Adrenal gland (tissue), 12 donors: ENCODE measurements around the gene ASCL2. TPM values are rescaled to one million over a fixed set of nuclear protein-coding genes. Genes with fewer than 3 reads are reported as not detected.

ENCODE experiments used
- DNase-seq, 7 donors: peaks; one replicate each; pipeline ENCODE4 v3.0.0-alpha.2; 2019 to 2020
- H3K27ac ChIP-seq, 5 donors: fragments of 200-600 bp; sonication (generic) in 4 of 5; 1 replicate in 3 of 5; 2 replicates in 2 of 5; pipeline versions ENCODE4 v1.5.1 to v1.8.0; 2016 to 2020; ENCODE audit warnings: mild to moderate bottlenecking in 1 of 5
- H3K27me3 ChIP-seq: fragments of 200-600 bp; 2 replicates; pipeline ENCODE4 v1.8.0; 2021
- H3K36me3 ChIP-seq, 2 donors: fragments of 200-600 bp; replicated peaks in 1 of 2; 1 replicate in 1 of 2; 2 replicates in 1 of 2; pipeline versions ENCODE4 v1.5.1 to v1.8.0; 2018 to 2022
- H3K4me1 ChIP-seq, 2 donors: fragments of 200-600 bp; replicated peaks in 1 of 2; 1 replicate in 1 of 2; 2 replicates in 1 of 2; pipeline versions ENCODE4 v1.5.1 to v1.8.0; 2018 to 2021
- H3K4me3 ChIP-seq, 4 donors: fragments of 200-600 bp; sonication (generic) in 3 of 4; one replicate each; pipeline ENCODE4 v1.5.1; 2016 to 2018
- H3K9me3 ChIP-seq, 3 donors: fragments of 200-600 bp; sonication (generic) in 1 of 3; replicated peaks in 1 of 3; 1 replicate in 2 of 3; 2 replicates in 1 of 3; pipeline versions ENCODE4 v1.5.1 to v1.8.0; 2016 to 2021
- CTCF ChIP-seq, 6 experiments: fragments of 450-650 bp in 4 of 6; fragments of 200-600 bp in 2 of 6; sonication (generic) in 1 of 6; IDR thresholded peaks; 1 replicate in 5 of 6; 2 replicates in 1 of 6; pipeline versions ENCODE4 v1.5.1 to v1.8.0; 2016 to 2021; ENCODE audit warnings: antibody characterized with exemption in 6 of 6, mild to moderate bottlenecking in 2 of 6, moderate library complexity in 1 of 6
- POLR2A ChIP-seq, 2 donors: fragments of 450-650 bp; IDR thresholded peaks; one replicate each; pipeline ENCODE4 v1.6.1; 2017; ENCODE audit warnings: antibody characterized with exemption in 2 of 2, mild to moderate bottlenecking in 2 of 2, moderate library complexity in 1 of 2
- WGBS, 4 donors: extraction: QIAGEN DNeasy Blood & Tissue Kit in 2 of 4; methylation state at CpG; one replicate each; pipeline versions ENCODE4 v1.1.5 to v1.1.7; 2013 to 2017; 5-methylcytosine and 5-hydroxymethylcytosine counted together
- intact Hi-C, 2 donors: fragments of 100-400 bp; cut with DNase I; formaldehyde crosslinking; loops; one replicate each; pipeline versions ENCODE4 v1.14.1 to v1.15.0; 2022 to 2023
- polyA plus RNA-seq, 3 donors: library from polyadenylated mRNA; stranded (reverse); fragments of 200-250 nt in 2 of 3; fragments of 350-450 nt in 1 of 3; fragmentation: Illumina TruSeq in 1 of 3; extraction: RNeasy Lipid Tissue Mini Kit (QIAGEN cat#74804) in 1 of 3; gene quantifications; one replicate each; pipeline ENCODE4 v1.2.3, GENCODE V29; 2013 to 2014
- total RNA-seq, 9 donors: library from RNA; depleted of rRNA in 4 of 9; stranded (reverse); fragments of >200 nt in 4 of 9; fragments of 120-200 nt in 1 of 9; fragmentation: NEBNext Ultra II Directional in 1 of 9; extraction: Animal tissue kit (Norgen Biotek cat#: 25700) in 1 of 9; gene quantifications; one replicate each; pipeline versions ENCODE4 v1.1.0 to v1.2.4, GENCODE V29; 2013 to 2023
- donor health status: healthy with polysubstance abuse.
- donor health status: Bipolar disorder and iron deficiency.
- donor health status: DM: yes; HTN: yes; CAD: no.
- donor health status: DM: no; HTN: no; CAD: no.
- donor health status: DM: no; HTN: no; CAD: no.
- donor health status: DM: yes; HTN: yes; CAD: no.

Gene ASCL2
- total and polyA plus RNA-seq, 12 donors, result 0.11 to 2.2 (median 0.77) TPM; not detected in 2

GRCh38 chr11:2264366-2265053 lies 5.9 kb downstream of the ASCL2 start:
- H3K9me3 ChIP-seq, result no peaks in the 10 kb centered on the region
- H3K27ac ChIP-seq, result no peak overlapping the region
- 79 to 89% (median 84%) methylated on average over 19 to 22 of the region's 22 CpGs for WGBS, 4 donors
- no peak overlapping the region for H3K4me3 ChIP-seq
- TF ChIP-seq POLR2A (IDR thresholded peaks at IDR 0.05) (no peak), CTCF (IDR thresholded peaks at IDR 0.05) (no peak)
- peaks cover 15% of the 10 kb centered on the region for H3K27me3 ChIP-seq
- H3K4me1 ChIP-seq, result peaks cover 0 to 4% of the 10 kb centered on the region in 2 donors
- peak in 1 of 7 donors; percentile 39 for DNase-seq
- H3K36me3 ChIP-seq, result no peaks in the 10 kb centered on the region
- intact Hi-C loops, result no loop called here

GRCh38 chr11:2263724-2264360 lies 6.5 kb downstream of the ASCL2 start:
- Histone ChIP-seq H3K27ac (no peak overlapping the region), H3K27me3 (peaks cover 14% of the 10 kb centered on the region), H3K9me3 (no peaks in the 10 kb centered on the region), H3K4me3 (no peak overlapping the region), H3K36me3 (no peaks in the 10 kb centered on the region), H3K4me1 (no peaks in the 10 kb centered on the region)
- 93 to 96% (median 95%) methylated on average over 10 to 13 of the region's 13 CpGs for WGBS, 4 donors
- intact Hi-C loops, result no loop called here
- TF ChIP-seq POLR2A (IDR thresholded peaks at IDR 0.05) (no peak), CTCF (IDR thresholded peaks at IDR 0.05) (no peak)
- peak in 1 of 7 donors; percentile 15 for DNase-seq

GRCh38 chr11:2263071-2263565 lies 7.3 kb downstream of the ASCL2 start:
- intact Hi-C loops, result no loop called here
- Histone ChIP-seq H3K4me3 (no peak overlapping the region), H3K9me3 (no peaks in the 10 kb centered on the region), H3K36me3 (no peaks in the 10 kb centered on the region), H3K4me1 (no peaks in the 10 kb centered on the region), H3K27ac (no peak overlapping the region), H3K27me3 (peaks cover 7% of the 10 kb centered on the region)
- 83 to 94% (median 83%) methylated on average over 3 to 10 of the region's 10 CpGs for WGBS, 4 donors
- no peak for DNase-seq
- TF ChIP-seq POLR2A (IDR thresholded peaks at IDR 0.05) (no peak), CTCF (IDR thresholded peaks at IDR 0.05) (no peak)

GRCh38 chr11:2262301-2263070 lies 7.9 kb downstream of the ASCL2 start:
- intact Hi-C loops, result no loop called here
- Histone ChIP-seq H3K9me3 (no peaks in the 10 kb centered on the region), H3K4me3 (no peak overlapping the region), H3K36me3 (no peaks in the 10 kb centered on the region), H3K27me3 (peaks cover 7% of the 10 kb centered on the region), H3K4me1 (no peaks in the 10 kb centered on the region), H3K27ac (no peak overlapping the region)
- peak in 1 of 7 donors; percentile 12 for DNase-seq
- no peak for TF ChIP-seq CTCF (IDR thresholded peaks at IDR 0.05)
- TF ChIP-seq POLR2A (IDR thresholded peaks at IDR 0.05), result no peak
- WGBS, 4 donors, result 87 to 95% (median 92%) methylated on average over 9 to 18 of the region's 18 CpGs
